T-helper 1 cell treated with Interleukin-12 subunit alpha and Interleukin-12 subunit beta and Interleukin-4 antibody, amounts not matched to agents 30 ng/mL and 1 ng/mL, for 36 hours (primary cell): ENCODE measurements around the gene GUCA1C. TPM values are rescaled to one million over a fixed set of nuclear protein-coding genes. Genes with fewer than 3 reads are reported as not detected.

ENCODE experiments used
- intact Hi-C: fragments of 100-400 bp; cut with micrococcal nuclease; formaldehyde crosslinking; loops from one replicate; pipeline ENCODE4 v1.15.1; 2024
- total RNA-seq: library from RNA; stranded (reverse); gene quantifications from 2 replicates; pipeline ENCODE4 v1.2.3, GENCODE V29; 2022

GUCA1C gene, protein sequence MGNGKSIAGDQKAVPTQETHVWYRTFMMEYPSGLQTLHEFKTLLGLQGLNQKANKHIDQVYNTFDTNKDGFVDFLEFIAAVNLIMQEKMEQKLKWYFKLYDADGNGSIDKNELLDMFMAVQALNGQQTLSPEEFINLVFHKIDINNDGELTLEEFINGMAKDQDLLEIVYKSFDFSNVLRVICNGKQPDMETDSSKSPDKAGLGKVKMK
- total RNA-seq = not detected in 2 replicates

DNA sequence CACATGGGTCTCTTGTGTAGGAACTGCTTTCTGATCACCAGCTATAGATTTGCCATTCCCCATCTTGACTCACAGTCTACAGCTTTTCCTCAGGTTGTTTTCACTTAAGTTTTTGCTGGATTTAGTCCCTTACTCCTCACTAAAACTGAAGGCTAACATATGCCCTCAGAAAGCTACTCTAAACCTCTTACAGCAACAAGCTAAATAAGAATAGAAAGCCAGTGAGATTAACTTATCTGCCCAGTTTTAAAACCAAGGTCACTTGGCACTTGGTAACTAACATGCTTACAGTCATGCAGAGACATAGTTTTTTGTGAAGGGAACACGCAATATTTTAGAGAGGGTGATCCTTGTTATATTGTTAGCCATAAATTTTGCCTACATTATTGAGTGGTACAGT, at the start of gene GUCA1C:
Gene GUCA1C, minus strand, starts transcription at position 180 of the 400 bp plus-strand sequence. Its CDS starts 117 bp downstream, at position 63.
- intact Hi-C loops = no loop called here

DNA sequence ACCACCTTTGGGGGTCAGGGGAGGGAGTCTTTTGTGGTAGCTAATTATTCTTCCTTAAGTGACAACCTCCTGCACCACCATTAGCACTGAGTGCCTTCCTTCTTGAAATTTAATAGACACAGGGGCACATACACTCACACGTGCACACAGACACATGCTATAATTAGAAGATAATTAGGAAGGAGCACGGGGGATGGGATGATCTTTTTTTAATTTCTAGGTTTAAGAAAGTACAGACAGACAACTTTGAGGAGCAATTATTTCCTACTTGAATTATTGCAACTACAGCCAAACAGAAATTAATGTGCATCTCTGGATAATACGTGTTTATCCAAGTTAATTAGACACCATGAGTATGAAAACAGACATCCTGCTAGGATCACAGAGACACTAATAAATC, 44.8 kb upstream of the GUCA1C start:
- intact Hi-C loops = no loop called here

DNA sequence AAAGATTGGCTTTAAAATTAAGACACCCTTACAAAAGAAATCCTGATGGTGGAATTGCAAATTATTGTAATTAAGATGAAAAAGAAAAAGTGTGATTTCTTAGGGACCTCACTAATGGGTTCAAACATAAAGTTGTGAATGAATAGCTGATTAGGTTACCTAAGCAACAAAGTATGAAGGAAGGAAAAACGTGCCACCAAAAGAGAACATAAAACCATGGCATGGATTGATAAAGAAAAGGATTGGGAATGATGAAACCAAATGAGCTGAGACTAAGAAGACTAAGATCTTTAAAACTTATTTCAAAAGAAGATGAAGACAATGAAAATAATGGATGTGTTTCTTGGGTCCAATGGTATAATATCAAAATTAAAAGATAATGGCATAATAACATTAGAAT, 32.2 kb upstream of the GUCA1C start:
- intact Hi-C loops = no loop called here

DNA sequence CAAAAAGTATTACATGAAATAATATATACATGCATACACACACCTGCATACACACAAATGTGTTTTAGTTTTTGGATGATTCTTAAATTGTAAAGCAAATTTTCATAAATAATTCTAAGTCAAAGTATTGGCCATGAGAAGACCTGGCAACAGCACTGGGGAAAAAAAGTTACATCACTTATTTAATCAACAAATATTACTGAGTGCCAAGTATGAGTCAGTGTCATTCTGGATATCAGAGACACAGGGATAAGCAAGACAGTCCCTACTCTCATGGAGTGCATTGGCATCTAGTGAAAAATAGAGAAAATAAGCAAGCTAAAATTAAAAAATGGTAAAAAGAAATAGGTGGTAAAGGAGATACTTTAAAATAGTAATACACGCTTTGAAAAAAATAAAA, 29.4 kb upstream of the GUCA1C start:
- intact Hi-C loops = no loop called here

DNA sequence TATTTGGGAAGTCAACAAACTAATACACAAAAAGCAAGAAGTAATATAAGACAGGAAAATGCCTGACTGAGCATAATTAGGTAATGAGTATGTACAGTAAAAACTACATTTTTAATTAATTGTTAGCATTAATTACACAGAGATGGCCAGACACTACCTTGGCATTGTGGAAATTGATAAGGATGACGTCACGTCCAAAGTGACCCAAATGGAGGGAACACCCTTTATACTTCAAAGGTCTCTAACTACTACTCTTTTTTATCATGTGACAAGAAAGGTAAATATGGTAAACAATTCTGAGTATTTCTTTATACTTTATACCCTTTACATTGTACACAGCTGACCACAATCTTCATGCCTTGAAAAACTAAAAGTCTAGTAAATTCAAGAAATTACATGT, 22.4 kb upstream of the GUCA1C start:
- intact Hi-C loops = no loop called here

DNA sequence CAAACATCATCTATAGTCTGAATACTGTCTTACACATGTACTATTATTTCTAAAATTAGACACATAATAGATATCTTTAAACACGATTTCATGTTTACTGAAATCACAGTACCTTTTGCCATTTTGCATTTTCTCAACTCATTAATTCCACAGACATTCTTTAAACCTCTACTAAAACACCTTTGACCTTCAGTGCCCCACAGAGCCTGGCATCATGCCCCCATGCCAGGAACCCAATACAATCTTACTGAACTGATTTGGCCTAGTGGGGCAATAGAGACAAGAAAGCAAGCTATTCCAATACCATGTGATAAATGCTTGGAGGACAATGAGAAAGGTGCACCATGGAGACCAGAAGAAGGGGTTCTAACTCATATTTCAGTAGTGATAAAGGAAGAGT, 19.3 kb upstream of the GUCA1C start:
- intact Hi-C loops = no loop called here

DNA sequence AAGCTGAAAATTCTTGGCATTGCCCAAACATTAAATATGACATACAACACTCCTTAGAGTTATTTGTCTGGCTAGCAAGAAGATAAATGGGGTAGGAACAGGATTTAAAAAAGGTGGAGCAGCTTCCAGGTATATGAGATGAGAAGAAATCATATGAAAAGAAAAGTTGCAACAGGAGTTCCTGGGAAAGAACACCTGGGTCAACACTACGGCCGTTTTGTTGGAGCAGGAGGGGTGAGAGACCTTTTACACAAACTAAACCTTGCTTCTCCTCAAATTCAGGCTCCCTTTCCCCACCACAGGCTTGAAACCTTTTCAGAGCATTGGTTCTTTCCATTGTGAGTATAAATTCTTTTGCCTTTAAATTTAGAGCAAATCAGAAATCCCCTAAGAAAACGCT, 18.8 kb upstream of the GUCA1C start:
- intact Hi-C loops = no loop called here

DNA sequence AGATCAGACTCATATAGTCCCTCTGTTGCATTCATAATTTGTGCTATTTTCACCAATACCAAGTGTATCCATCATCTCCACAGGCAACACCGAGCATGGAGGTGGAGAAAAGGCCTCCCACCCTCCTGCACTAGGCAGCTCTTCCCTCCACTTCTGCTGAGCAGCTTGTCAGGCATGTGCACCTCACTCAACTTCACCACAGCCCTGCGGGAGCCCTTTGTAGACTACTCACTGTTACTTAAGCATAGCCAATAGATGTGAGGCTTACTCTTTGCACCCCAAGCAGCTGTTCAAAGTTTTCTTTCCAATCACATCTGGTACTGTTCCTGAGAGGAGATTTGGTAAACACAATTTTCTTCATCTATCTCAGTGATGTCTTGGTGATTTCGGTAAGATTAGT, 16.9 kb upstream of the GUCA1C start:
- intact Hi-C loops = no loop called here

DNA sequence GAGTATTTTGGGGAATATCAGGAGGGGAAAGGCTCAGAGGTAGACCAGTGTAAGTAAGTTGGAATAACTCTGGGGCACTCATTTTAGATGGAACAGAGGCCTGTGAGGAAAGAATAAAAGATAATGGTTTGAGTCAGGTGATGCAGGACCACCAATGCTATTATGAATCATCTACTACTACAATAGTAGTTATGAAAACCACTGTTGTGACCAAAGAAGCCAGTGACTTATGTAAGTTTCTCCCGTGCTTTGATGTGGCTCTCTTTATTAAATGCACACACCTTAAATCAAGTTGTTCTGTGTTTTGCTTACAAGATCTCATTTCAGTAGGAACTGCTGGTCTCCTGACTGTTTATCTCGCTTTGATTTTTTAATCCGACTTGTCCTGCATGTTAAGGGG, 13.1 kb upstream of the GUCA1C start:
- intact Hi-C loops = no loop called here

DNA sequence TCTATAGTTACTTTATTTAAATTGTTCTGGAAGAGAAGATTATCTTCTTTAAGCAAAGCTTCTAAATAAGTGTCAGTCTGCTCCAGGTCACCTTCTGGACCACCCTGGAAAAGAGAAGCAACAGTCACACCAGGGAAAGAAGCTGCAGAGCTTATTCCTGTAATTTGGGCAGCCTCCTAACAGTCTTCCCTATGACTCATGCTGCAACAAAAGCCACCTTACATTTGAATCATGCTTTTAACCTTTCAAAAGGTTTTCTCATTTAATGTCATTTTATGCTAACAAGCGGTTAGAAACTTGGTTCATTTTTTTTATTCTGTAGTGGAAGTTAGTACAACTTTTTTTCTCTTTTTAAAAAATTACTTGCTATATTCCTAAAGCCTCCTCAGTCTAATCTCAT, 5.3 kb upstream of the GUCA1C start:
- intact Hi-C loops = no loop called here

DNA sequence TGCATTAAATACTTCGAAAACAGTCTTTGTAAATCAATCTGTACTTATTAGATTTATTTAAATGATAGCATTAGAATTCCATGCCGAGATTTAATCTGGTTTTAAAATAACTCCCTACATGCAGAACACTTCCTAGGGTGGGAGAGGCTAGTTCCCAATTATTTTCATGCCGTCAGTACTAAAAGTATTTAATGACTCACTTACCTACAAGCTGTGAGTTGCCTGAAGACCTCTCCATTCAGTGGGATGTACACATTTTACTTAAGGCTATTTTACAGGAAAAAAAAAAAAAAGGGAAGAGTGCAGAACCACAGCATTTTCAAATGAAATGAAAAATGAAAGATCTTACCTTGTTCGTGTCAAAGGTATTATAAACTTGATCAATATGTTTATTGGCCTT, 469 bp downstream of the GUCA1C start:
- intact Hi-C loops = no loop called here

DNA sequence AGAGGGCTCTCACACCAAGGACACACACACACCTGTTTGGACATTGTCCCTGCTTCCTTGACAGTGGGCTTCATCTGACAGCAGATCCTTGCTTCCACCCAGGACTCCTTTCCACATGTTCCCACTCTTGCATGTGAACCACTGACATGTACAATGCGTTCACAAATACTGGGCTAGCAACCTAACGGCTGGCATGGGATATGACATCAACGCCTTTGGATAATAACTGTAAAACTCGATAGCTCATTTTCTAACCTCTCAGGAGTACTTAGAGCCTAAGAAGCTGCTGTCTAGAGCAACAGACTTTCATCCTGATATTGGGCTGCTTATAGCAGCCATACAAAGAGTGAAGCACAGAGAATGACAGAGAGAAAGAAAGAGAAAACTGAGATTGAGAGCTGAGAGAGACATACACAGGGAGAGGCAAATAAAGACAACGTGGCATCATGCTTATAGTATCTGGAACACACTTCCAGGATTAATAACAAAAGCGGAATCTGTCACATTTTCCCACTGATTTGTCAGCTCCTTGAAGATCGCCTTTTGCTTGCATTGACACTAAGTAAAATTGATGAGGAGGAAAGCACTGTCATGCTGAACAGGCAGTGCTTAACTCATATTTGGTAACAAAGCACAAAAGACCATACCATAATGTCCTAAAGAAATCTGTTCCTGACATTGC, 1.7 kb downstream of the GUCA1C start:
- intact Hi-C loops = no loop called here

DNA sequence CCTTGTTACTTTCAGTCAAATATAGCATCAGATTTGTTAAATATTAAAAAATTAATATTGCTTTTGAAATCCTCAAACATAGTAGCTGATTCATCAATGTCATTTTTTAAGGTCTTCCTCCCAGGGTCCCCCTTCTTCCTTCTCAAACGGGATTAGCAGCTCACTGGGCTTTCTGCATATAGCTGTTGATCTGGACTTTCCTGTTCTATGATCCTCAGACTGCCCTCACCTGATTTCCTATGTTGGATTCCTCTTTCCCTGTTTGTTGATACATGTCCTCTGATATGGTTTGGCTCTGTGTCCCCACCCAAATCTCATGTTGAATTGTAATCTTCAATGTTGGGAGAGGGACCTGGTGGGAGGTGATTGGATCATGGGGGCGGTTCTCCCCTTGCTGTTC, 5.8 kb downstream of the GUCA1C start:
- intact Hi-C loops = no loop called here

DNA sequence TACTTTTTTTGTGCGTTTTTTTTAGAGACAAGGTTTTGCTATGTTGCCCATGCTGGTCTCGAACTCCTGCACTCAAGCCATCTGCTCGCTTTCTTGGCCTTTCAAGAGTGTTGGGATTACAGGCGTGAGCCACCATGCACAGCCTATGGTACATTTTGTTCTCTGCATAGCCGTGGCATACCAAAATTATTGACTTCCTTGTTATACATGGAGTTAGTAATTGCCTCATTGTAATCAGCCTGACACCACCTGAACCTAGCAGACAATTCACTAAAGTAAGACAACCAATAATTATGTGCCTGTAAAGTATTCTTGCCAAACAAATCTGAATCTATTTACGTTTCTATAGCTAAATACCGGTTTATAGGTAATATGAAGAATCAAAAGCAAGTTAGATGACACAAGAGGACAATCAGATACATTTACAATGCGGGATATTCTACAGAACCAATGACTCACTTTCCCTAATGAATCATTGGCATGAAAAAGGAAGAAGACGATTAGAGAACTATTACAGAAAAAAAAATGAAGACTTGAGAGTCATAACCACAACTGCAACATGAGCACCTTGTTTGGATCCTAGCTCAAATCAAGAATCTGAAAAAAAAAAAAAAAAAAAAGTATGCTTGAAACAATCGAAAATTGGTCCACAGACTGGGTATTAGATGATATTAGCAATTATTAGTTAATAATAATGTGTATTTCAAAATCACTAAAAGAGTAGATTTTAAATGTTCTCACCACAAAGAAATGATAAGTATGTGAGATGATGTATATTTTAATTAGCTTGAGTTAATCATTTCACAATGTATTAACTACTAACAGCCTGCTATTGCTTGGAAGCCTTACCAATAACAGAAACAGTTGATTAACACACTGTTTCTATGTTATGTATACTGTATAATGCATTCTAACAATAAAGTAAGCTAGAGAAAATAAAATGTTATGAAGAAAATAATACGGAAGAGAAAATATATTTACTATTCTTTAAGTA, 7.1 kb downstream of the GUCA1C start:
- intact Hi-C loops = no loop called here

DNA sequence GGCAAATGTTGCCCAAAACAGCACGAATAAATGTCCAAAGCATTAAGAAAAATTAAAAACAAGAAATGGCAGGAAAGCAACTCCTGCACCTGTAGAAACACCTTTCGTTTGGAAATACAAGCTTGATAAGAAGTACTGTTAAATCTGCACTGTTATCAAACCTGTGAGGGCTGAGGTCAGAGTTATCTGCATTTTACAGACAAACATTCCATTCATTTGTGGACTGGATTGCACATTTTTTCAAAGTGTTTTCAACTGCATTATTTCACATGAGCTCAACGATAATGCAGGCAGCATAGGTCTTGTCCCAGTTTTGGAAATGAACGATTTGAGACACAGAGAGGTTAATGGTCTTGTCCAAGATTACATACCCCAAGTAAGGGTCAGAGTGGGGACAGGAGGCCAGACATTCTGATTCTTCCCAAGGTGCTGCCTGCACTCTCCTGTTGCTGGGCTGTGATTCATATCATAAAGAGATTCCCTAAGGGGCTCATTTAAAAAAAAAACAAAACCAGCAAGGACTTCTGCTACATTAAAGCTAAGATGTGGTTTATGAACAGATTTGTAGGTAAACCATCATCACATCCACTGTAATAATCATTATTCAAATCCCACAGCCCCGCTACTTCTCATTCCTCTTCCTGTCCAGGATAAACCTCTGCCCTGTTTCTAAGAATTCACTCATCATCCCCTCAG, 13.0 kb downstream of the GUCA1C start:
- intact Hi-C loops = no loop called here

DNA sequence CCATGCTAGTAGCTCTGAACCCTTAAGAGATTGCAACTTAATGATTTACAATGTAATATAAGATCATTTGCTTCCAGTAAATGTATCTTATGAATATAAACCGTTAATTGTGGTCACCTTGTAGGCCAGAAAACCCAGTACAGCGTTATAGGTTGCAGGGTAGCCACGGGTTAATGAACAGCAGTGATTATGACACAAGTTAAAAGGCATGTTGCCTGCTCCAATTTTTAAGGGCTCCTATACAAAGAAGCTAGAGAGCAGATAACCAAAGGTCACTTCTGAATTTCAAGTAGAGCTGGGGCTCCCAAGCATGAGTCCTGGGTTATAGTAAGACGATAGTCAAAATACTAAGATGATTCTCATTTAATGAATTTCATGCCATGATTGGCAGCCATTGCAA, 13.5 kb downstream of the GUCA1C start:
- intact Hi-C loops = no loop called here

DNA sequence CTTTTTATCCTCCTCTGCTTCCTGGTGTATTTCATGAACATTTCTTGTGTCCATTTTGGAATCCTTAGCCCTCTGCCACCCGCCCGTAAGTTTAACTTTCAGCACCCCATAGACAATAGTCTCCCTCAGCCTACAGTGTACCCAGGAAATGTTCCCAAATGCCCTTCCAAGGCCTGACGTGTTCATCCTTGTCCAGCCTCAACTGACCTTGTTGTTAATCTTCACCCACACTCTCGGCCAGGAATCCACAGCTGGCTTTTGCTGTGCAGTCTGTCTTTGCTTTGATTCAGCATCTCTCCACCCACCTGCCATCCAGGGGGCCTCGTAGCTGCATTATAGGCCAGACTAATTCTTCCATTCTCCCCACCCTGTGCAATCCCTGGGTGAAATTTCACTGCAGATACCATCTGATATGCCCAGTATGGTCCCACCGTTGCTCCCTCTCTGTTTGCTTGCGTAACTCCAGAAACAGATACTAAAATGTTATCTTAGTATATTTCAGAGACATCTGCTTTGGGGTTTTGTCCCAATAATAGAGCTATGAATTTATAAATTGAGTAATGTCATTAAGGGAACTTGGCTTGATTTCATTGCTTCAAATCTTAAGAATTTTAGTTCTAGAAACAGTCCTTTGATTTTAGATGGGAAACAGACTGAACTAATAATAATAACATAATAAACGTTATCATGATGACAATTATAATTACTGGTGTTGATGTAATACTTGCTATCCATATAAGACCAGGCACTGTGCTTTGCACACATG, 16.6 kb downstream of the GUCA1C start:
- intact Hi-C loops = no loop called here

DNA sequence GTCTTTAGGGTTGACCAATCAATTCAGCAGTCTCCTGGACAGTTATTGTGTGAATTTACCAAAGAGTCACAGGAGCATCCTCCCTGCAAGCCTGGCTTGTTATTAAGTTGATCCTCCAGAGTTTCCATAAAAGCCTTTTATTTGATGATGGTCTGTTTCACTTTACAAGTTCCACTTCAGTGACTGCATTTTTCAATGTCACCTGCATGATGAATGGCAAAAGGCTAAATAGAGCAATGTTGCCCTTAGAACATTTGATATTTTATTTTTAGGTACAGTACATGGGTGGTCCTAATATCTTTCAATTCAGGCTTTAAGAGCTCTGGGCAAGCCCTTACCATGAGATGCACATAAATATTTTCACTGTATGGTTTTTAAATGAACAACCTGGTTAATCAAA, 22.6 kb downstream of the GUCA1C start:
- intact Hi-C loops = no loop called here

DNA sequence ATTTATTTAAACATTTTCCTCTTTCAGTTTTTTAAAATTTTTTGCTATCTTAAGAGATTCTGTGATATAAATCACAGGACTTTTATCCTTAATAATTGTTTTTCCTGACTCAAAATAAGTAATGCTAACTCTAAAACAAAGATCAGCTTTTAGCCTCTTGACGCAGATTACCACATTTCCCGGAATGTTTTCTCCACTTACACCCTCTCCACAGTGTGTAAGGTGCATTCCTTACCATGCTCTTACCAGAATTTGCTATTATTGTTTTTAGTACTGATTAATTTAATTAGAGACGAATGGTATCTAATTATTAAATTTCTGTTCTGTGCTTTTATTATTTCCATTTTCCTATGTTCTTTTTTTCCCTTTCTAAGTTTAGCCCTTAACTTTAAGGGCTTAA, 34.8 kb downstream of the GUCA1C start:
- intact Hi-C loops = no loop called here

DNA sequence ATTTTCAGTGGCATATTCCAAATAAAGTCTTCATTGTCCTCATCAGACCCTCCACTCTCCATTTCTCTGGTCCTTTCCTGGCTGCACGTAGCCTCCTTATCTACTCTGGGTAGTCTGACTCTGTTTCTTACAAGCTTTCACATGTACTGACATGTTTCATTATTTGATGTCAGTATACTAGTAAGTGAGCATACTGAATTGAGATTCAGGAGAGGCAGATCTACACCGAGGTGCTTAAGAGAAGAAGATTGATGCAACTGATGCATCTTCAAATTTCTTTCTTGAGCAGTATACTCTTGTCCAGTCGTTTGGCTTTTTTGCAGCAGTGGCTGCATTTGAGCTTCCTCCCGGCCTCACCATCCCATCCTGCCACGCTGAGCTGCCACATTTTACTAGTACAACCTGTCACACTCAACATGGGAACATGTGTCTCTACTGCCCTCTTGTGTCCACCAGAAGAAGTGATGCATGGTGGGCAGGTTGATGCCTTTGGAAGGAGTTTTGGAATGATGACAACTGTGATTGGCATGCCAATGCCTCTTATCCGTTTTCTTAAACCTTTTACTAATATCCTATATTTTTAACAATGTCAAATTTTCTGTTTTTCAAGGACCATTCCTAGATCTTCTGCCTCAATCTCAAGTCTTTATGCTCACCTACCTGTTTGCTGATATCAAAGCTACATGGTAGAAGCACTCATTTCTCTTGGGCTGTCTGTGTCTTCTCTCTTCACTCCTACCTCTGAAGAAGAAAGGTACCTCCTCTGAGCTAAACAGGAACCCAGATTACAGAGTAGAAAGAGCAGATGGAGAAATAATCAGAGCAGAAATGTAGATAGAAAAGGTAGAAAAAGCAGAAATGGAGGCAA, 38.7 kb downstream of the GUCA1C start:
- intact Hi-C loops = loop anchor here (1.0 to 2.0 kb wide), 9 partner anchors 52 to 426 kb away; partner anchors contain the start of genes CIP2A, DZIP3 and TRAT1
